ENCODE measurements around the gene GABRR3.

Gene GABRR3

DNA sequence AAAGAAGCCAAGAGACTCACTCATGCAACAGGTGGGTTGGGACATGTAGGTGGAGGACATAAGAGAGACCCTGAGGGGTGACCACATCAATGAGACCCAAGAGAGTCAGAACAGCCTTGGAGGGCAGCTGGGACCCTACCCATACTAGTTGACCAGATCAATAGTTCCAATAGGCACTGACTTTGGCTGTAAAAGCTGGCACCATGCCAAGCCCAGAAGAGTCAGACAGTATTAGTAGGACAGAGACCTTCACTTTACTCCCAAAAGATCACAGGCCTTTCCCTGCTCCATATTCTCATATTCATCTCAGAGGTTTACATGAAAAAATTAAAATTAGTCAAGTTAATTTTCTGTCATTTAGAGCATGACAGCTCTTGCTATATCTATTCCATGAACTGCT lies 20.9 kb upstream of the GABRR3 start:
- H3K4me3 ChIP-seq (ENCODE audit: insufficient read depth, low read length, poor library complexity, severe bottlenecking), result no peak overlapping the region
- no peaks in the 10 kb centered on the region for H3F3A ChIP-seq (ENCODE audit: insufficient read depth)
- H3K79me2 ChIP-seq (ENCODE audit: insufficient read depth, low read length), result no peaks in the 10 kb centered on the region
- no peaks in the 10 kb centered on the region for H3K36me3 ChIP-seq (ENCODE audit: low read length)
- H3K27ac ChIP-seq (ENCODE audit: low read depth, low read length), result no peak overlapping the region
- H3K9ac ChIP-seq (ENCODE audit: low read length), result no peak overlapping the region
- no peaks in the 10 kb centered on the region for H3K27me3 ChIP-seq (ENCODE audit: low read length)
- H4K20me1 ChIP-seq (ENCODE audit: low read depth, low read length), result no peaks in the 10 kb centered on the region
- no peaks in the 10 kb centered on the region for H3K9me2 ChIP-seq (replicated peaks; ENCODE audit: insufficient read depth, low read length)
- H2AFZ ChIP-seq (ENCODE audit: low read depth, low read length, severe bottlenecking), result no peak overlapping the region
- no peak overlapping the region for H3K4me2 ChIP-seq (ENCODE audit: low read depth, low read length, poor library complexity, severe bottlenecking)
- no peak for TF ChIP-seq EZH2phosphoT487 (conservative IDR thresholded peaks at IDR 0.05; ENCODE audit: low read length)
- TF ChIP-seq CTCF (IDR thresholded peaks at IDR 0.05; ENCODE audit: insufficient read depth, low read length, poor library complexity, severe bottlenecking), result no peak
- no peaks in the 10 kb centered on the region for H3K9me3 ChIP-seq (ENCODE audit: insufficient read depth, low read length)

- no peaks in the 10 kb centered on the region for H3K9me3 ChIP-seq (ENCODE audit: insufficient read depth, low read length)
- H3K9ac ChIP-seq (ENCODE audit: low read length), result no peak overlapping the region
- H3K4me2 ChIP-seq (ENCODE audit: low read depth, low read length, poor library complexity, severe bottlenecking), result no peak overlapping the region
- H3F3A ChIP-seq (ENCODE audit: insufficient read depth), result no peaks in the 10 kb centered on the region
- no peak overlapping the region for H3K4me3 ChIP-seq (ENCODE audit: insufficient read depth, low read length, poor library complexity, severe bottlenecking)
- H4K20me1 ChIP-seq (ENCODE audit: low read depth, low read length), result no peaks in the 10 kb centered on the region
- no peaks in the 10 kb centered on the region for H3K9me2 ChIP-seq (replicated peaks; ENCODE audit: insufficient read depth, low read length)
- no peaks in the 10 kb centered on the region for H3K79me2 ChIP-seq (ENCODE audit: insufficient read depth, low read length)
- no peak overlapping the region for H2AFZ ChIP-seq (ENCODE audit: low read depth, low read length, severe bottlenecking)
- H3K36me3 ChIP-seq (ENCODE audit: low read length), result no peaks in the 10 kb centered on the region
- no peak overlapping the region for H3K27ac ChIP-seq (ENCODE audit: low read depth, low read length)
- no peaks in the 10 kb centered on the region for H3K27me3 ChIP-seq (ENCODE audit: low read length)
- TF ChIP-seq EZH2phosphoT487 (conservative IDR thresholded peaks at IDR 0.05; ENCODE audit: low read length) (no peak), CTCF (IDR thresholded peaks at IDR 0.05; ENCODE audit: insufficient read depth, low read length, poor library complexity, severe bottlenecking) (no peak)
Observed at GRCh38 chr3:98049271-98049670, 14.2 kb upstream of the GABRR3 start.

DNA sequence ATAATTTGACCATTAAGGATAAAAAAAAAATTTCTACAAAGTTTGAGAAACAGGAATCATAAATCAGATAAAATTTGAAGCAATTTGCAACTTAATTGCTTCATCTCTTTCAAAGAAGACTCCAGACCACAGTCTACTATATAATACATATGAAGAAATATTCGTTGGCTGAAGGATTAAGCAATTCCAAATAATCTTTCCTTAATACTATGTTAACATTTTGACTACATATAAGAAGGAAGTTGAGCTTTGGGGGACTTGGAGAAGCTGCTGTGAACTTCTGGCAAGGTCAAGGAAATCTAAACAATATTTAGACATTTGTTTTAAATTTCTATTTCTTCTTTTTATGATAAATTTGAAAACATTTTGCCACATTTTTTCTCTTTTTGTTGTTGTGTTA lies 13.5 kb upstream of the GABRR3 start:
- Histone ChIP-seq H4K20me1 (ENCODE audit: low read depth, low read length) (no peaks in the 10 kb centered on the region), H3K9me3 (ENCODE audit: insufficient read depth, low read length) (no peaks in the 10 kb centered on the region), H3K36me3 (ENCODE audit: low read length) (no peaks in the 10 kb centered on the region), H3K4me2 (ENCODE audit: low read depth, low read length, poor library complexity, severe bottlenecking) (no peak overlapping the region), H3K79me2 (ENCODE audit: insufficient read depth, low read length) (no peaks in the 10 kb centered on the region), H3K27me3 (ENCODE audit: low read length) (no peaks in the 10 kb centered on the region), H3K27ac (ENCODE audit: low read depth, low read length) (no peak overlapping the region), H3K4me3 (ENCODE audit: insufficient read depth, low read length, poor library complexity, severe bottlenecking) (no peak overlapping the region), H3F3A (ENCODE audit: insufficient read depth) (no peaks in the 10 kb centered on the region), H3K9ac (ENCODE audit: low read length) (no peak overlapping the region), H3K9me2 (replicated peaks; ENCODE audit: insufficient read depth, low read length) (no peaks in the 10 kb centered on the region), H2AFZ (ENCODE audit: low read depth, low read length, severe bottlenecking) (no peak overlapping the region)
- TF ChIP-seq EZH2phosphoT487 (conservative IDR thresholded peaks at IDR 0.05; ENCODE audit: low read length), result no peak
- TF ChIP-seq CTCF (IDR thresholded peaks at IDR 0.05; ENCODE audit: insufficient read depth, low read length, poor library complexity, severe bottlenecking), result no peak

- Histone ChIP-seq H3K36me3 (ENCODE audit: low read length) (no peaks in the 10 kb centered on the region), H3K9me2 (replicated peaks; ENCODE audit: insufficient read depth, low read length) (no peaks in the 10 kb centered on the region), H3F3A (ENCODE audit: insufficient read depth) (no peaks in the 10 kb centered on the region), H4K20me1 (ENCODE audit: low read depth, low read length) (no peaks in the 10 kb centered on the region), H3K79me2 (ENCODE audit: insufficient read depth, low read length) (no peaks in the 10 kb centered on the region), H3K9me3 (ENCODE audit: insufficient read depth, low read length) (no peaks in the 10 kb centered on the region), H3K4me3 (ENCODE audit: insufficient read depth, low read length, poor library complexity, severe bottlenecking) (no peak overlapping the region), H3K4me2 (ENCODE audit: low read depth, low read length, poor library complexity, severe bottlenecking) (no peak overlapping the region), H3K27ac (ENCODE audit: low read depth, low read length) (no peak overlapping the region), H2AFZ (ENCODE audit: low read depth, low read length, severe bottlenecking) (no peak overlapping the region), H3K27me3 (ENCODE audit: low read length) (no peaks in the 10 kb centered on the region), H3K9ac (ENCODE audit: low read length) (no peak overlapping the region)
- TF ChIP-seq CTCF (IDR thresholded peaks at IDR 0.05; ENCODE audit: insufficient read depth, low read length, poor library complexity, severe bottlenecking), result no peak
- TF ChIP-seq EZH2phosphoT487 (conservative IDR thresholded peaks at IDR 0.05; ENCODE audit: low read length), result no peak
Observed at GRCh38 chr3:98041350-98041749, 6.2 kb upstream of the GABRR3 start.
